ENCODE data around the gene SDHC.
"Not testable (repeated sequence)": the region's sequence is repeated elsewhere in the genome, so short reads cannot be mapped to it uniquely, and the experiment has no call there.

Gene SDHC

DNA sequence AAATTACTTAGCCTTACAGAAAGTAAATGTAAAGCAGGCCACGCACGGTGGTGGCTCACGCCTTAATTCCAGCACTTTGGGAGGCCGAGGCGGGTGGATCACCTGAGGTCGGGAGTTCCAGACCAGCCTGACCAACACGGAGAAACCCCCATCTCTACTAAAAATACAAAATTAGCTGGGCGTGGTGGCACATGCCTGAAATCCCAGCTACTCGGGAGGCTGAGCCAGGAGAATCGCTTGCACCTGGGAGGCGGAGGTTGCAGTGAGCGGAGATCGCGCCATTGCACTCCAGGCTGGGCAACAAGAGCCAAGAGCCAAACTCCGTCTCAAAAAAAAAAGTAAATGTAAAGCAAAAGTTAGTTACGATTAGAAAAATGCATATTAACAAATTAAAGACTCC is 75.0 kb downstream of the SDHC start:
- not testable (repeated sequence) for DNase-seq

DNA sequence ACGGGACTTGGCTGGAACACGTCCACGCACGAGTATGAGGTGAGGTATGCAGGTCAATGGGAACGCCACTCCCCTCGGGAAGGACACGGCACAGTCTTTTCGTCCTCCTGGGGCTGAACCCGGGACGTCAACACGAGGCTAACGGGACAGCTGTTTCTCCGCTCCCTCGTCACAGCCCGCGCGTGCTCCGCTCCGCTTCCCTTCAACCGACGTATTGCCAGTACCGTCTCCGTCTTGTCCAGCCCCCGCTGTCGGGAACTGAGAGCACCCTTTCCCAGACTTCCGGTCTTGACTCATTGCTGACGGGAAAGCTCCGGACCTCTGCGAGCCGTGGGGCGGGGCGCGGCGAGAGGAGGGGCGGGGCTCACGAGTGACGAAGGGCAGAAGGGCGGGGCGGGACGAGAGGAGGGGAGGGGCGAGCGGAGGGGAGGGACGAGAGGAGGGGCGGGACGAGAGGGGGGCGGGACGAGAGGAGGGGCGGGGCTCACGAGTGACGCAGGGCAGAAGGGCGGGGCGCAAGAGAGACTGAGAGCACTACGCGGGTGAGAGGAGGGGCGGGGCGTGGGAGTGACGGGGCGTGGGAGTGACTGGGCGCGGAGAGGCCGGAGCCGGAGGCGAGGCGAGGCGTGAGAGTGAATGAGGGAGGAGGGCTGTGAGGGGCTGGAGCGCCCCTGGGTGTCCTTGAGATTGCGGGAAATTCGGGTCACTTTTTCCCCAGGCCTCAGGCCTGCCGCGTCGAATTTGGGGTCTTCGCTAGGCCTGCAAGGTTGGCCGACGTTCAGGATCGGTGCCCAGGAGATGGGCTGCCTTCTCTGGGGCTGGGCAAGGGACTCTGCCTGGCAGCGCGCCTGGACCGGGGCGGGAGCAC is 75.7 kb downstream of the SDHC start:
- DNase-seq = peak; percentile 96

GRCh38 chr1:161390559-161390858 is 76.3 kb downstream of the SDHC start:
- DNase-seq = no peak

DNA sequence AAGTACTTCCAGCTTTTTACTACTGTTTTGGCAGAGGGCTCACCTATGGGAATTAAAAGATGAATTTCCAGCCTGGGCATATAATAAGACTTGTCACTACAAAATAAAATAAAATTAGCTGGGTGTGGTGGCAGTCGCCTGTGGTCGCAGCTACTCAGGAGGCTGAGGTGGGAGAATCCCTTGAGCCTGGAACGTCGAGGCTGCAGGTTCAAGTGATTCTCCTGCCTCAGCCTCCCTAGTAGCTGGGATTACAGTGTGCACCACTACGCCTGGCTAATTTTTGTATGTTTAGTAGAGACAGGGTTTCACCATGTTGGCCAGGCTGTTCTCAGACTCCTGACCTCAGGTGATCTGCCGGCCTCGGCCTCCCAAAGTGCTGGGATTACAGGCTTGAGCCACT is 77.0 kb downstream of the SDHC start:
- DNase-seq = not testable (repeated sequence)

DNA sequence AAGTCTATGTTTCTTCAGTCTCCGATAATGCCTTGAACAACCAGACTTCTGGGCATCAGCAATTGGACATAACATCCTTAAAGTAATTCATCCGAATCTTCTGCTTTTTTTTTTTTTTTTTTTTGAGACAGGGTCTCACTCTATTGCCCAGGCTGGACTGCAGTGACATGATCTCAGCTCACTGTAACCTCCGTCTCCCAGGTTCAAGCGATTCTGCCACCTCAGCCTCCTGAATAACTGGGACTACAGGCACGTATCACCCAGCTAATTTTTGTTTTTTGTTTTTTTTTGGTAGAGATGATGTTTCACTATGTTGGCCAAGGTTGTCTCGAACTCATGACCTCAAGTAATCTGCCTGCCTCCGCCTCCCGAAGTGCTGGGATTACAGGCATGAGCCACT is 77.4 kb downstream of the SDHC start:
- DNase-seq = no peak

DNA sequence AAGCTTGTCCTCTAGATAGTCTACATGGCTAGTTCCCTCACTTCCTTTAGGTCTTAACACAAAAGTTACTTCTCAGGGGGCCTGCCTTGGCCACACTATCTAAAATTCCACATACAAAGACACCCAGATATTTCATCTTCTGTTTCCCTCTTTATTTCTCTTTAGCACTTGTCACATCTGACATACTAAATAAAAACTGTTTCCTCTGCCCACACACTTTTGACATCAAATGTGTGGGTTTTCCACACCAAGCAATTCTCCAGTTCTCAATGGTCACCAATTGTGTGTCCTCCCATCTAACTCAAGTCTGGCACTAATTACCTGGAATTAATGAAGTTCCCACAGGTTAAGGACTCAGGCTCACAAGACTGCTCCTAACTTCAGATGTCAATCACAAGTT is 79.0 kb downstream of the SDHC start:
- DNase-seq = no peak

GRCh38 chr1:161397038-161397437 is 82.9 kb downstream of the SDHC start:
- DNase-seq = not testable (repeated sequence)

- no peak for DNase-seq
These were observed 84.7 kb downstream of the SDHC start for GRCh38 chr1:161398900-161399256.

DNA sequence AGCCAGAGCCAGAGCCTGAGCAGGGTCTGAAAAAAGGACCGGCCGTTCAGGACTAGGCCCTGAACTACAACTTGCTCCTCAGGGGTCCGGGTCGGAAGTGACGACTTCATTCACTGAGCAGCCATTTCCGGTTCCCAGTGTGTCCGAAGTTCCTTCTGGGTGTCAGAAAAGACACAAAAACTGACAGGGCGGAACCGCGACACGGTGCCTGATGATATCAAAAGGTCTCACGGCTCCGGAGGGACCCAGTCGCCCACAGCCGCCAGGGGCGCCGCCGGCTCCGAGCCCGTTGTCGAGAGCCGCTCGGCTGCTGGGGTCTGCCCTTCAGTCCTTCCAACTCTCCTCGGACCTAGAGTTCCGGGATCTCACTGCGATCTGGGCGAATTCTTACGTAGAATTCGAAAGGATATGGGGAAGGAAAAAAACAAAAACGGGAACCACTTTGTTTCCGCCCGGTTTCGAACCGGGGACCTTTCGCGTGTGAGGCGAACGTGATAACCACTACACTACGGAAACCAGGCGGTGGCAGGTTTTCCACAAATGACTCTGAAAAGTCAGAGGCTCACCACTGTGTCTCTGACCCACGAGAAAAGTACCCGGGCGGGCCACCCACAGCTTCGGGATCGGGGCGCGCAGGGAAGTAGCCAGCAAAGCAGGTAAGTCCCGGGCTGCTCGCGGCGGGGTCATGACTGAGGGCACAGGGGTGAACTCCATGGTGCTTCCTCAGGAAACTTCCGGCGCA is 85.2 kb downstream of the SDHC start:
- DNase-seq = peak; percentile 100

GRCh38 chr1:161402446-161402845 is 88.3 kb downstream of the SDHC start:
- DNase-seq = no peak

DNA sequence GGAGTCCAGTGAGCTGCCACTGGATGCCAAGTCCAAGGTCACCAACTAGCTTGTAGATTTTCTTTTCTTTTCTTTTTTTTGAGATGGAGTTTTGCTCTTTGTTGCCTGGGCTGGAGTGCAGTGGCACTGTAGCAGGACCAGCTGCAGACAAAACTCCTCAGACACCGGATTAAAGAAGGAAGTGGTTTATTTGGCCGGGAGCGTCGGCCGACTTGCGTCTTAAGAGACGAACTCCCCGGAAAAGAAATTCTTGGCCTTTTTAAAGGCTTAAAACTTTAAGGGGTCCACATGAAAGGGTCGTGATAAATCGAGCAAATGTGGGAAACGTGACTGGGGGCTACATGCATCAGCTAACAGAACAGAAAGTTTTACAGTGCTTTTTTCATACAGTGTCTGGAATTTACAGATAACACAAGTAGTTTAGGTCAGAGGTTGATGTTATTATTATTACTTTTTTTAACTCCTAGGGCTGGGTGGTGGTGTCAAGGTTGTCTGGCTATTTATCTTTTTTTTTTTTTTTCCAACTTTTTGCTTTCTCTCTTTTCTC is 89.9 kb downstream of the SDHC start:
- no peak for DNase-seq

- not testable (repeated sequence) for DNase-seq
These were observed 92.4 kb downstream of the SDHC start for GRCh38 chr1:161406551-161406950.

DNA sequence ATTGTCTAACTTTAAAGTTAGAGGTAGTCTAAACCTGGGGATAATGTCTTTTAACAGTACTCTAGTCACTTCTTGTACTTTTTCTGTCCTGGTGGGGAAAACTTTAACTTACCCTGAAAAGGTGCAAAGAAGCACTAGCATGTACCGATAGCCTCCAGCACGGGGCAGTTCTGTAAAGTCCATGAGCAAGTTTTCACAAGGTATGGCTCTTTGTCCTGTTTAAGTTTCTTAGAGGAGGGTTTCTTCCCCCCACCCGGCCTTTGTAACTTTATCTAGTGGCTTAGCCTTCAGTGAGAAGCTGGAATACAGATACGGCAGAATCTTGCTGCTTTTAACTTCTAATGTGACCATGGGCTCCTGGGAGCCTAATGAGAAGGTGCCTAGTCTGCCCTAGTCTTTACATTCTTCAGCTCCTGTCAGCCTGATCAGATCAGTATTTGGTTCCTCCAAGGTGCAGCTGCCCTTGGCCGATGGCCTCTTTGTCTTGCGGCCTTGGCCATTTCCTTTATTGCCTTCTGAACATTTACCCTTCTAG is 93.3 kb downstream of the SDHC start:
- DNase-seq = no peak

- DNase-seq = no peak
These were observed 94.4 kb downstream of the SDHC start for GRCh38 chr1:161408429-161409052.

- DNase-seq = not testable (repeated sequence)
These were observed 95.9 kb downstream of the SDHC start for GRCh38 chr1:161409848-161410635.

GRCh38 chr1:161410636-161410970 is 96.4 kb downstream of the SDHC start:
- DNase-seq = not testable (repeated sequence)
